Gastrocnemius medialis (tissue), 4 donors: ENCODE data around the gene FANCM. TPM values are rescaled to one million over a fixed set of nuclear protein-coding genes. Genes with fewer than 3 reads are reported as not detected.

Source experiments
- ATAC-seq, 2 donors: fragments of 150-250 bp; one replicate each; pipeline ENCODE4 v1.9.1; 2016
- DNase-seq, 2 donors: peaks; one replicate each; pipeline ENCODE4 v3.0.0-alpha.2; 2019
- H3K27ac ChIP-seq, 4 donors: fragments of 200-600 bp; sonication (generic); 1 replicate in 1 of 4; 2 replicates in 3 of 4; pipeline ENCODE4 v1.5.1; 2016 to 2018; ENCODE audit warnings: mild to moderate bottlenecking in 2 of 4, moderate library complexity in 1 of 4
- H3K27me3 ChIP-seq, 3 donors: fragments of 200-600 bp; sonication (generic) in 2 of 3; 1 replicate in 1 of 3; 2 replicates in 2 of 3; pipeline versions ENCODE4 v1.5.1 to v1.6.0; 2016 to 2019; ENCODE audit warnings: mild to moderate bottlenecking in 1 of 3, moderate library complexity in 1 of 3
- H3K36me3 ChIP-seq, 2 donors: fragments of 200-600 bp; sonication (generic) in 1 of 2; one replicate each; pipeline ENCODE4 v1.5.1; 2017 to 2018
- H3K4me1 ChIP-seq, 2 donors: fragments of 200-600 bp; sonication (generic) in 1 of 2; one replicate each; pipeline ENCODE4 v1.5.1; 2016 to 2017; ENCODE audit warnings: mild to moderate bottlenecking in 2 of 2
- H3K4me3 ChIP-seq, 4 donors: fragments of 200-600 bp; sonication (generic) in 3 of 4; 1 replicate in 1 of 4; 2 replicates in 3 of 4; pipeline ENCODE4 v1.5.1; 2016 to 2019; ENCODE audit warnings: mild to moderate bottlenecking in 2 of 4
- H3K9me3 ChIP-seq, 3 donors: fragments of 200-600 bp; sonication (generic) in 2 of 3; 1 replicate in 1 of 3; 2 replicates in 2 of 3; pipeline ENCODE4 v1.5.1; 2016 to 2019
- POLR2A ChIP-seq, 2 donors: fragments of 450-650 bp; IDR thresholded peaks; one replicate each; pipeline ENCODE4 v1.6.1; 2017; ENCODE audit warnings: antibody characterized with exemption in 2 of 2, mild to moderate bottlenecking in 2 of 2, moderate library complexity in 2 of 2
- in situ Hi-C, 4 donors: fragments of 200-750 bp; cut with MboI; loops; one replicate each; pipeline versions ENCODE4 v1.15.0 to v1.8.0; 2017; ENCODE audit warnings: low sequenced_read_pairs in 4 of 4
- intact Hi-C: fragments of 100-400 bp; cut with DNase I; formaldehyde crosslinking; loops from one replicate; pipeline ENCODE4 v1.15.1; 2023; ENCODE audit warnings: low total_unique reads
- total RNA-seq, 4 donors: library from RNA; depleted of rRNA; stranded (reverse); fragments of >200 nt; gene quantifications; one replicate each; pipeline versions ENCODE4 v1.1.0 to v1.2.3, GENCODE V29; 2016
- TF ChIP-seq, protein P1 (sequence below), 5 experiments: fragments of 450-650 bp in 3 of 5; fragments of 200-600 bp in 2 of 5; sonication (generic) in 2 of 5; IDR thresholded peaks in 4 of 5; conservative IDR thresholded peaks in 1 of 5; 1 replicate in 4 of 5; 2 replicates in 1 of 5; pipeline ENCODE4 v1.5.1; 2016 to 2019; ENCODE audit warnings: antibody characterized with exemption in 5 of 5, mild to moderate bottlenecking in 3 of 5, moderate library complexity in 3 of 5

FANCM gene
- total RNA-seq, 4 donors from 2014 or later = 2.1 to 3.9 (median 2.9) TPM

- H3K36me3 ChIP-seq = peaks cover 0 to 40% of the 10 kb centered on the region in 2 donors
- no peak overlapping the region for H3K27ac ChIP-seq
- DNase-seq = no peak
- no peaks in the 10 kb centered on the region for H3K27me3 ChIP-seq
- in situ Hi-C loops (no loop called here), intact Hi-C loops (no loop called here)
- no peak overlapping the region for H3K4me3 ChIP-seq
- H3K9me3 ChIP-seq = no peaks in the 10 kb centered on the region
- ATAC-seq = no peak
- TF ChIP-seq, protein P1, sequence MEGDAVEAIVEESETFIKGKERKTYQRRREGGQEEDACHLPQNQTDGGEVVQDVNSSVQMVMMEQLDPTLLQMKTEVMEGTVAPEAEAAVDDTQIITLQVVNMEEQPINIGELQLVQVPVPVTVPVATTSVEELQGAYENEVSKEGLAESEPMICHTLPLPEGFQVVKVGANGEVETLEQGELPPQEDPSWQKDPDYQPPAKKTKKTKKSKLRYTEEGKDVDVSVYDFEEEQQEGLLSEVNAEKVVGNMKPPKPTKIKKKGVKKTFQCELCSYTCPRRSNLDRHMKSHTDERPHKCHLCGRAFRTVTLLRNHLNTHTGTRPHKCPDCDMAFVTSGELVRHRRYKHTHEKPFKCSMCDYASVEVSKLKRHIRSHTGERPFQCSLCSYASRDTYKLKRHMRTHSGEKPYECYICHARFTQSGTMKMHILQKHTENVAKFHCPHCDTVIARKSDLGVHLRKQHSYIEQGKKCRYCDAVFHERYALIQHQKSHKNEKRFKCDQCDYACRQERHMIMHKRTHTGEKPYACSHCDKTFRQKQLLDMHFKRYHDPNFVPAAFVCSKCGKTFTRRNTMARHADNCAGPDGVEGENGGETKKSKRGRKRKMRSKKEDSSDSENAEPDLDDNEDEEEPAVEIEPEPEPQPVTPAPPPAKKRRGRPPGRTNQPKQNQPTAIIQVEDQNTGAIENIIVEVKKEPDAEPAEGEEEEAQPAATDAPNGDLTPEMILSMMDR (IDR thresholded peaks at IDR 0.05 in 4 of 5, conservative IDR thresholded peaks at IDR 0.05 in 1 of 5) = no peak
- no peak for TF ChIP-seq POLR2A (IDR thresholded peaks at IDR 0.05)
- H3K4me1 ChIP-seq = peaks cover 4 to 24% of the 10 kb centered on the region in 2 donors
Measured at GRCh38 chr14:45094275-45094674, 41.5 kb upstream of the FANCM start.

GRCh38 chr14:45095143-45095542, 40.6 kb upstream of the FANCM start:
- Histone ChIP-seq H3K4me3 (no peak overlapping the region), H3K4me1 (peaks cover 3 to 15% of the 10 kb centered on the region in 2 donors), H3K9me3 (no peaks in the 10 kb centered on the region), H3K27ac (no peak overlapping the region), H3K36me3 (peaks cover 0 to 47% of the 10 kb centered on the region in 2 donors), H3K27me3 (no peaks in the 10 kb centered on the region)
- ATAC-seq = no peak
- DNase-seq = no peak
- in situ Hi-C loops = no loop called here
- intact Hi-C loops = no loop called here
- TF ChIP-seq, protein P1 (IDR thresholded peaks at IDR 0.05 in 4 of 5, conservative IDR thresholded peaks at IDR 0.05 in 1 of 5) = no peak
- TF ChIP-seq POLR2A (IDR thresholded peaks at IDR 0.05) = no peak

DNA sequence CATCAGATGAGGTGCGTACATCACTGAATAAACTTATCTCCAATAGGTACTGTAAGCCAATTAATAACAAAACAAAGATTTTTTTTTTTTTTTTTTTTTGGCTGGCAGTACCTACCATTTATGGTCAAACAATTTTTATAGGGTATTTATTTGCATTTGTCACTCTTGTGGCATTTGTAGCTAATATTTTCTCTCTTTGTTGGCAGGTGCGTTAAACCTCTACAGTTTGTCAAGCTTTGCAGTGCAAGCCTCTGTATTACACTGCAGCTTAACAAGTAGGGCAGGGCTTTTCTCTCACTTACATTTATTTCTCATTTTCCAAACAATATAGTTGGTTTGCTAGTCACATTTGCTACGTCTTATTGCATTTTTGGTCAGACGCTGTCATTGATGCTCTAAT, 39.5 kb upstream of the FANCM start:
- in situ Hi-C loops = no loop called here
- intact Hi-C loops = no loop called here
- TF ChIP-seq POLR2A (IDR thresholded peaks at IDR 0.05) = no peak
- TF ChIP-seq, protein P1 (IDR thresholded peaks at IDR 0.05 in 4 of 5, conservative IDR thresholded peaks at IDR 0.05 in 1 of 5) = no peak
- ATAC-seq (no peak), DNase-seq (no peak)
- no peak overlapping the region for H3K27ac ChIP-seq
- H3K27me3 ChIP-seq = no peaks in the 10 kb centered on the region
- H3K4me3 ChIP-seq = no peak overlapping the region
- peaks cover 0 to 54% of the 10 kb centered on the region in 2 donors for H3K36me3 ChIP-seq
- H3K9me3 ChIP-seq = no peaks in the 10 kb centered on the region
- H3K4me1 ChIP-seq = peaks cover 0 to 16% of the 10 kb centered on the region in 2 donors

DNA sequence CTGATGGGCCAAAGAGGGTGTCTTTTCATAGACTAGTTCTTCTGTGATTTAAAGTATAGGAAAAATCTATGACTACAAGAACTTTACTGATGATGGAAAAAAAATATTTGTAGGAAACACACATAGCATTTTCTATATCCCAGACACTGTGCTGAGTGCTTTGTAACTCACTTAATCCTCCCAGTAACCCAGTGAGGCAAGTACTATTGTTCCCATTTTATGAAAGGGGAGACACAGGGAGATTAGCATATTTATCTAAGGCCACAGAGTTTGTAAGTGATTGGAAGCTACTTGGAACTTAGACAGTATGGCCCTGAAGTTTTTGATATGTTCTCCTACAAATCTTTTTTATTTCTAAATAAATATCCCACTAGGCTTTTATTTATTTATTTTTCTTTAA, 31.9 kb upstream of the FANCM start:
- Histone ChIP-seq H3K4me1 (peaks cover 0 to 9% of the 10 kb centered on the region in 2 donors), H3K4me3 (no peak overlapping the region), H3K27ac (no peak overlapping the region), H3K27me3 (no peaks in the 10 kb centered on the region), H3K9me3 (no peaks in the 10 kb centered on the region), H3K36me3 (peaks cover 0 to 76% of the 10 kb centered on the region in 2 donors)
- ATAC-seq (no peak), DNase-seq (no peak)
- TF ChIP-seq, protein P1 (IDR thresholded peaks at IDR 0.05 in 4 of 5, conservative IDR thresholded peaks at IDR 0.05 in 1 of 5) = no peak
- no peak for TF ChIP-seq POLR2A (IDR thresholded peaks at IDR 0.05)
- intact Hi-C loops (no loop called here), in situ Hi-C loops (no loop called here)

GRCh38 chr14:45104561-45104960, 31.2 kb upstream of the FANCM start:
- intact Hi-C loops = no loop called here
- Histone ChIP-seq H3K9me3 (no peaks in the 10 kb centered on the region), H3K4me1 (peaks cover 0 to 9% of the 10 kb centered on the region in 2 donors), H3K27ac (no peak overlapping the region), H3K4me3 (no peak overlapping the region), H3K36me3 (peaks cover 0 to 77% of the 10 kb centered on the region in 2 donors), H3K27me3 (no peaks in the 10 kb centered on the region)
- TF ChIP-seq, protein P1 (IDR thresholded peaks at IDR 0.05 in 4 of 5, conservative IDR thresholded peaks at IDR 0.05 in 1 of 5) = no peak
- TF ChIP-seq POLR2A (IDR thresholded peaks at IDR 0.05) = no peak
- in situ Hi-C loops = no loop called here
- no peak for DNase-seq
- no peak for ATAC-seq
